SK-N-SH treated with all-trans-retinoic acid at 6 μM for 48 hours (cell line): ENCODE measurements around the gene GRK3.

Experiments used
- ATAC-seq: fragments of 200-7000 bp; cut with Tn5 transposase; 3 replicates; pipeline ENCODE4 v1.9.1; 2020; ENCODE audit warnings: mild to moderate bottlenecking, moderate library complexity
- BACH2 ChIP-seq: fragments of 250-450 bp; sonication (Bioruptor Pico); IDR thresholded peaks from 2 replicates; pipeline ENCODE4 v1.9.0; 2021; ENCODE audit warnings: mild to moderate bottlenecking, borderline replicate concordance
- CREB5 ChIP-seq: fragments of 250-450 bp; sonication (Bioruptor Pico); IDR thresholded peaks from 2 replicates; pipeline ENCODE4 v1.5.1; 2020; ENCODE audit warnings: low read depth, mild to moderate bottlenecking, moderate library complexity
- CSDC2 ChIP-seq: fragments of 250-450 bp; sonication (Bioruptor Pico); IDR thresholded peaks from 2 replicates; pipeline ENCODE4 v1.5.0; 2020; ENCODE audit warnings: mild to moderate bottlenecking, moderate library complexity
- GLIS3 ChIP-seq: fragments of 250-450 bp; sonication (Bioruptor Pico); IDR thresholded peaks from 2 replicates; pipeline ENCODE4 v1.5.0; 2020; ENCODE audit warnings: mild to moderate bottlenecking, moderate library complexity
- ISL1 ChIP-seq: fragments of 250-450 bp; sonication (Bioruptor Pico); IDR thresholded peaks from 2 replicates; pipeline ENCODE4 v2.1.2; 2022; ENCODE audit warnings: mild to moderate bottlenecking, moderate library complexity
- PATZ1 ChIP-seq: fragments of 250-450 bp; sonication (Bioruptor Pico); IDR thresholded peaks from 2 replicates; pipeline ENCODE4 v1.8.0; 2020; ENCODE audit warnings: mild to moderate bottlenecking, moderate library complexity, borderline replicate concordance
- POU6F1 ChIP-seq: fragments of 250-450 bp; sonication (Bioruptor Pico); IDR thresholded peaks from 2 replicates; pipeline ENCODE4 v1.8.0; 2021; ENCODE audit warnings: low read depth, mild to moderate bottlenecking, moderate library complexity, borderline replicate concordance
- PPARA ChIP-seq: fragments of 250-450 bp; sonication (Bioruptor Pico); IDR thresholded peaks from 2 replicates; pipeline ENCODE4 v1.5.0; 2020; ENCODE audit warnings: mild to moderate bottlenecking, borderline replicate concordance
- RARB ChIP-seq: fragments of 250-450 bp; sonication (Bioruptor Pico); IDR thresholded peaks from 2 replicates; pipeline ENCODE4 v1.8.0; 2021; ENCODE audit warnings: mild to moderate bottlenecking, moderate library complexity
- SNAI2 ChIP-seq: fragments of 250-450 bp; sonication (Bioruptor Pico); IDR thresholded peaks from 2 replicates; pipeline ENCODE4 v1.5.0; 2020; ENCODE audit warnings: mild to moderate bottlenecking, moderate library complexity
- TCF4 ChIP-seq: fragments of 250-450 bp; sonication (Bioruptor Pico); IDR thresholded peaks from 2 replicates; pipeline ENCODE4 v1.8.0; 2021; ENCODE audit warnings: mild to moderate bottlenecking, moderate library complexity, borderline replicate concordance
- TOX ChIP-seq: fragments of 250-450 bp; sonication (Bioruptor Pico); IDR thresholded peaks from 2 replicates; pipeline ENCODE4 v1.8.0; 2021; ENCODE audit warnings: mild to moderate bottlenecking, moderate library complexity, borderline replicate concordance
- ZC3H10 ChIP-seq: fragments of 250-450 bp; sonication (Bioruptor Pico); IDR thresholded peaks from 2 replicates; pipeline ENCODE4 v1.5.1; 2021; ENCODE audit warnings: mild to moderate bottlenecking, moderate library complexity
- ZFP3 ChIP-seq: fragments of 250-450 bp; sonication (Bioruptor Pico); IDR thresholded peaks from 2 replicates; pipeline ENCODE4 v1.5.0; 2020; ENCODE audit warnings: mild to moderate bottlenecking, moderate library complexity
- ZFP30 ChIP-seq: fragments of 450-650 bp; formaldehyde crosslinking; IDR thresholded peaks from 2 replicates; pipeline ENCODE4 v1.5.0; 2022; ENCODE audit warnings: mild to moderate bottlenecking, moderate library complexity
- ZNF565 ChIP-seq: fragments of 450-650 bp; formaldehyde crosslinking; conservative IDR thresholded peaks from 2 replicates; pipeline ENCODE4 v1.5.0; 2020; ENCODE audit warnings: low read depth, mild to moderate bottlenecking, moderate library complexity
- ZNF70 ChIP-seq: fragments of 450-650 bp; formaldehyde crosslinking; IDR thresholded peaks from 2 replicates; pipeline ENCODE4 v1.5.0; 2020; ENCODE audit warnings: mild to moderate bottlenecking, moderate library complexity
- ZNF8 ChIP-seq: fragments of 450-650 bp; formaldehyde crosslinking; IDR thresholded peaks from 2 replicates; pipeline ENCODE4 v1.5.0; 2020; ENCODE audit warnings: mild to moderate bottlenecking, moderate library complexity
- TF ChIP-seq, protein P1 (sequence below): fragments of 250-450 bp; sonication (Bioruptor Pico); IDR thresholded peaks from 2 replicates; pipeline ENCODE4 v1.5.0; 2020; ENCODE audit warnings: mild to moderate bottlenecking, moderate library complexity

The GRK3 gene

GRCh38 chr22:25644122-25644521, 79.6 kb downstream of the GRK3 start (continued):
- TF ChIP-seq ZNF565 (no peak), ZNF70 (CRISPR knock-in tag) (no peak)

GRCh38 chr22:25645266-25645665, 80.8 kb downstream of the GRK3 start:
- TF ChIP-seq, protein P1, sequence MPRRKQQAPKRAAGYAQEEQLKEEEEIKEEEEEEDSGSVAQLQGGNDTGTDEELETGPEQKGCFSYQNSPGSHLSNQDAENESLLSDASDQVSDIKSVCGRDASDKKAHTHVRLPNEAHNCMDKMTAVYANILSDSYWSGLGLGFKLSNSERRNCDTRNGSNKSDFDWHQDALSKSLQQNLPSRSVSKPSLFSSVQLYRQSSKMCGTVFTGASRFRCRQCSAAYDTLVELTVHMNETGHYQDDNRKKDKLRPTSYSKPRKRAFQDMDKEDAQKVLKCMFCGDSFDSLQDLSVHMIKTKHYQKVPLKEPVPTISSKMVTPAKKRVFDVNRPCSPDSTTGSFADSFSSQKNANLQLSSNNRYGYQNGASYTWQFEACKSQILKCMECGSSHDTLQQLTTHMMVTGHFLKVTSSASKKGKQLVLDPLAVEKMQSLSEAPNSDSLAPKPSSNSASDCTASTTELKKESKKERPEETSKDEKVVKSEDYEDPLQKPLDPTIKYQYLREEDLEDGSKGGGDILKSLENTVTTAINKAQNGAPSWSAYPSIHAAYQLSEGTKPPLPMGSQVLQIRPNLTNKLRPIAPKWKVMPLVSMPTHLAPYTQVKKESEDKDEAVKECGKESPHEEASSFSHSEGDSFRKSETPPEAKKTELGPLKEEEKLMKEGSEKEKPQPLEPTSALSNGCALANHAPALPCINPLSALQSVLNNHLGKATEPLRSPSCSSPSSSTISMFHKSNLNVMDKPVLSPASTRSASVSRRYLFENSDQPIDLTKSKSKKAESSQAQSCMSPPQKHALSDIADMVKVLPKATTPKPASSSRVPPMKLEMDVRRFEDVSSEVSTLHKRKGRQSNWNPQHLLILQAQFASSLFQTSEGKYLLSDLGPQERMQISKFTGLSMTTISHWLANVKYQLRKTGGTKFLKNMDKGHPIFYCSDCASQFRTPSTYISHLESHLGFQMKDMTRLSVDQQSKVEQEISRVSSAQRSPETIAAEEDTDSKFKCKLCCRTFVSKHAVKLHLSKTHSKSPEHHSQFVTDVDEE (CRISPR knock-in tag), result no peak
- TF ChIP-seq POU6F1 (CRISPR knock-in tag) (no peak), ZC3H10 (CRISPR knock-in tag) (no peak), ZFP3 (CRISPR knock-in tag) (no peak), ZFP30 (no peak), TCF4 (CRISPR knock-in tag) (no peak), PATZ1 (CRISPR knock-in tag) (no peak), ZNF8 (no peak), BACH2 (CRISPR knock-in tag) (no peak), TOX (no peak)
- ATAC-seq, result peak; percentile 20; the same call in 1 of the 3 replicates

DNA sequence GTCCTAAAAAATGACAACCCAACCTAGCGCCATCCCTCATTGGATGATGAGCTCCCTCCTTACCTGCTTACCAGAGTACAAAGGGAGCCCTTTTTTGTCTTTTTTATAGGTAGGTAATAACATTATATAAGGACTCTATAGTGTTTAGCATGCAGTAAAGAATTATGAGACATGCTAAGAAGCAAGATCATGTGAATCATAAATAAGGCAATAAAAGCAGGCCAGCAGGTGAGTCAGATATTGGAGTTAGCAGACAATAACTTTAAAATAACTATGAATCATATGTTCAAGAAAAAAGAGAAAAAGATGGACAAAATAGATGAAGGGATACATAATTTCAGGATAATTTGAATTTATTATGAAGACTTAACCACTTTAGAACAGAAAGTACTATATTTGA, 81.5 kb downstream of the GRK3 start:
- no peak for ATAC-seq
- no peak for TF ChIP-seq ISL1 (CRISPR knock-in tag)
- TF ChIP-seq CSDC2, result no peak
- no peak for TF ChIP-seq ZNF70 (CRISPR knock-in tag)
- TF ChIP-seq ZFP3 (CRISPR knock-in tag), result no peak
- TF ChIP-seq ZNF565, result no peak
- no peak for TF ChIP-seq SNAI2 (CRISPR knock-in tag)
- TF ChIP-seq GLIS3 (CRISPR knock-in tag), result no peak
- no peak for TF ChIP-seq ZC3H10 (CRISPR knock-in tag)
- TF ChIP-seq, protein P1 (CRISPR knock-in tag), result no peak
- no peak for TF ChIP-seq TCF4 (CRISPR knock-in tag)
- no peak for TF ChIP-seq RARB (CRISPR knock-in tag)
- TF ChIP-seq PATZ1 (CRISPR knock-in tag), result no peak
- TF ChIP-seq PPARA, result no peak
- TF ChIP-seq TOX, result no peak
- TF ChIP-seq CREB5 (CRISPR knock-in tag), result no peak
- no peak for TF ChIP-seq BACH2 (CRISPR knock-in tag)
